Keratinocyte (primary cell): Measurements from ENCODE around the gene STYXL1. TPM values are rescaled to one million over a fixed set of nuclear protein-coding genes. Genes with fewer than 3 reads are reported as not detected.

Experiments used
- DNase-seq: peaks from one replicate; pipeline ENCODE4 v3.0.0-alpha.2; 2011; ENCODE audit warnings: low read depth, missing footprints, low spot score
- FAIRE-seq: peaks from 2 replicates; lab custom pipeline; 2011; peaks lifted over from hg19 to GRCh38; lab: Jason Lieb, UNC
- H2AFZ ChIP-seq: 2 replicates; pipeline ENCODE4 v1.6.0; 2012; ENCODE audit warnings: low read length, control low read depth, inconsistent platforms; ENCODE audit not compliant: control insufficient read depth
- H3K27ac ChIP-seq: 2 replicates; pipeline ENCODE4 v1.5.1; 2011; ENCODE audit warnings: low read length; ENCODE audit not compliant: control insufficient read depth, insufficient read depth
- H3K27me3 ChIP-seq: 3 replicates; pipeline ENCODE4 v1.6.0; 2011; ENCODE audit warnings: low read length; ENCODE audit not compliant: control insufficient read depth, insufficient read depth; ENCODE audit errors: extremely low read depth
- H3K36me3 ChIP-seq, 2 experiments: 2 replicates in 1 of 2; 3 replicates in 1 of 2; pipeline ENCODE4 v1.5.1; 2011; ENCODE audit warnings: low read length in 2 of 2, mild to moderate bottlenecking in 1 of 2; ENCODE audit not compliant: control insufficient read depth in 2 of 2, insufficient read depth in 2 of 2; ENCODE audit errors: extremely low read depth in 1 of 2
- H3K4me1 ChIP-seq: 3 replicates; pipeline ENCODE4 v1.5.1; 2011; ENCODE audit warnings: low read length; ENCODE audit not compliant: control insufficient read depth, insufficient read depth; ENCODE audit errors: extremely low read depth
- H3K4me2 ChIP-seq: 3 replicates; pipeline ENCODE4 v1.6.0; 2011; ENCODE audit warnings: low read depth, low read length; ENCODE audit not compliant: control insufficient read depth, insufficient read depth; ENCODE audit errors: extremely low read depth
- H3K4me3 ChIP-seq, 3 experiments: fragments of 200-600 bp in 1 of 3; sonication (generic) in 1 of 3; 2 replicates in 2 of 3; 3 replicates in 1 of 3; pipeline ENCODE4 v1.5.1; 2011 to 2016; ENCODE audit warnings: low read length in 3 of 3, mild to moderate bottlenecking in 3 of 3, control low read depth in 2 of 3, inconsistent platforms in 1 of 3, low read depth in 1 of 3, mixed read lengths in 1 of 3, mixed run types in 1 of 3, moderate library complexity in 1 of 3; ENCODE audit not compliant: control insufficient read depth in 2 of 3, insufficient read depth in 2 of 3; ENCODE audit errors: extremely low read depth in 1 of 3
- H3K79me2 ChIP-seq: 2 replicates; pipeline ENCODE4 v1.6.0; 2012; ENCODE audit warnings: low read length; ENCODE audit not compliant: control insufficient read depth, insufficient read depth
- H3K9ac ChIP-seq: 3 replicates; pipeline ENCODE4 v1.6.0; 2011; ENCODE audit warnings: low read length; ENCODE audit not compliant: control insufficient read depth, insufficient read depth; ENCODE audit errors: extremely low read depth
- H3K9me1 ChIP-seq: 3 replicates; pipeline ENCODE4 v1.6.0; 2011; ENCODE audit warnings: low read length; ENCODE audit not compliant: control insufficient read depth, insufficient read depth; ENCODE audit errors: extremely low read depth
- H3K9me3 ChIP-seq: 2 replicates; pipeline ENCODE4 v1.5.1; 2012; ENCODE audit warnings: low read depth, low read length; ENCODE audit not compliant: control insufficient read depth
- H4K20me1 ChIP-seq: 3 replicates; pipeline ENCODE4 v1.6.0; 2011; ENCODE audit warnings: low read length; ENCODE audit not compliant: control insufficient read depth, insufficient read depth; ENCODE audit errors: extremely low read depth
- CTCF ChIP-seq, 3 experiments: IDR thresholded peaks in 1 of 3; conservative IDR thresholded peaks in 1 of 3; optimal IDR thresholded peaks in 1 of 3; 2 replicates in 2 of 3; 3 replicates in 1 of 3; pipeline versions ENCODE3 to v1.5.1; 2011; ENCODE audit warnings: low read length in 3 of 3, mild to moderate bottlenecking in 3 of 3, moderate library complexity in 2 of 3, control low read depth in 1 of 3, inconsistent platforms in 1 of 3; ENCODE audit not compliant: insufficient read depth in 2 of 3; ENCODE audit errors: extremely low read depth in 1 of 3
- EZH2 ChIP-seq: IDR thresholded peaks from one replicate; pipeline ENCODE4 v1.6.1; 2012; ENCODE audit warnings: inconsistent platforms, mild to moderate bottlenecking, low read length, moderate library complexity
- dilution Hi-C: fragments of 300-500 bp; cut with MboI; formaldehyde crosslinking; loops from one replicate; pipeline ENCODE4 v1.7.0; 2020; ENCODE audit warnings: low sequenced_read_pairs; ENCODE audit not compliant: extremely low pct_ligation_motif_present
- polyA plus RNA-seq, 5 experiments: library from polyadenylated mRNA; depleted of rRNA in 3 of 5; stranded (reverse) in 3 of 5; stranded (forward) in 1 of 5; unstranded in 1 of 5; fragments of >200 nt; gene quantifications; 1 replicate in 1 of 5; 2 replicates in 3 of 5; 3 replicates in 1 of 5; pipeline versions ENCODE4 v1.2.1 to v1.2.3, GENCODE V29; 2011 to 2012; ENCODE audit warnings: missing spikeins in 2 of 5, low read depth in 1 of 5, low replicate concordance in 1 of 5

The STYXL1 gene
- polyA plus RNA-seq, 1 donor (not counting 4 experiments of a cell fraction or from before 2014, with no cell fraction given) = 76.2 TPM

- dilution Hi-C loops = no loop called here
- peaks cover 3% of the 10 kb centered on the region for H3K9me1 ChIP-seq
- peaks cover 85% of the 10 kb centered on the region for H3K79me2 ChIP-seq
- TF ChIP-seq CTCF (optimal IDR thresholded peaks at IDR 0.05 in 1 of 3, IDR thresholded peaks at IDR 0.05 in 1 of 3, conservative IDR thresholded peaks at IDR 0.05 in 1 of 3; ENCODE audit: extremely low read depth in 1 of 3, insufficient read depth in 2 of 3, low read length in 3 of 3) = no peak
- TF ChIP-seq EZH2 = no peak
- peak overlapping the region; percentile 99 for H3K9ac ChIP-seq
- H3K27ac ChIP-seq = peak overlapping the region; percentile 94
- FAIRE-seq (no peak), DNase-seq (no peak)
- H4K20me1 ChIP-seq = peaks cover 5% of the 10 kb centered on the region
- H3K27me3 ChIP-seq = no peaks in the 10 kb centered on the region
- H2AFZ ChIP-seq = peak overlapping the region; percentile 85
- H3K4me1 ChIP-seq = peaks cover 8% of the 10 kb centered on the region
- peaks cover 4 to 18% of the 10 kb centered on the region in 2 experiments for H3K36me3 ChIP-seq
- H3K9me3 ChIP-seq = no peaks in the 10 kb centered on the region
- peak overlapping the region; percentile 83 to 92 (median 85) for H3K4me3 ChIP-seq
- peak overlapping the region; percentile 65 for H3K4me2 ChIP-seq
Measured at GRCh38 chr7:76047305-76047810, 442 bp downstream of the STYXL1 start.

GRCh38 chr7:76044375-76044865 is 3.4 kb downstream of the STYXL1 start:
- Histone ChIP-seq H3K27ac (no peak overlapping the region), H3K4me3 (no peak overlapping the region), H3K9me1 (peaks cover 3% of the 10 kb centered on the region), H3K9ac (no peak overlapping the region), H2AFZ (no peak overlapping the region), H3K27me3 (no peaks in the 10 kb centered on the region), H3K79me2 (peaks cover 59% of the 10 kb centered on the region), H3K36me3 (peaks cover 4 to 8% of the 10 kb centered on the region in 2 experiments), H3K4me2 (no peak overlapping the region), H3K9me3 (no peaks in the 10 kb centered on the region), H4K20me1 (peaks cover 4% of the 10 kb centered on the region), H3K4me1 (peaks cover 6% of the 10 kb centered on the region)
- dilution Hi-C loops = no loop called here
- DNase-seq (no peak), FAIRE-seq (no peak)
- TF ChIP-seq CTCF (optimal IDR thresholded peaks at IDR 0.05 in 1 of 3, IDR thresholded peaks at IDR 0.05 in 1 of 3, conservative IDR thresholded peaks at IDR 0.05 in 1 of 3; ENCODE audit: extremely low read depth in 1 of 3, insufficient read depth in 2 of 3, low read length in 3 of 3) (no peak), EZH2 (no peak)
